ENCODE results near the gene PPP1R7. TPM values are rescaled to one million over a fixed set of nuclear protein-coding genes. Genes with fewer than 3 reads are reported as not detected.

Gene PPP1R7
- total RNA-seq, 4 donors from 2014 or later, result 69.1 to 87.2 (median 73.7) TPM

- Histone ChIP-seq H3K4me3 (peak overlapping the region in 2 of 4 donors; percentile 74 to 92), H3K27ac (replicated peaks in 1 of 4) (no peak overlapping the region), H3K27me3 (no peaks in the 10 kb centered on the region), H3K4me1 (peaks cover 11 to 33% (median 24%) of the 10 kb centered on the region in 4 donors), H3K36me3 (peaks cover 0 to 3% (median under 1%) of the 10 kb centered on the region in 4 donors), H3K9me3 (no peaks in the 10 kb centered on the region)
- no peak for DNase-seq (ENCODE audit: extremely low spot score)
- intact Hi-C loops (cut with DNase I), result loop anchor here (5.0 kb wide), 1 partner anchor 69 kb away; no protein-coding TSS in a partner anchor
- 90% methylated on average over 4 of the region's 4 CpGs for WGBS
- no peak for TF ChIP-seq CTCF (IDR thresholded peaks at IDR 0.05)
- no peak for TF ChIP-seq EP300 (IDR thresholded peaks at IDR 0.05)
- TF ChIP-seq POLR2AphosphoS5 (IDR thresholded peaks at IDR 0.05), result no peak
- TF ChIP-seq POLR2A (IDR thresholded peaks at IDR 0.05; ENCODE audit: low read depth), result no peak
Measured at GRCh38 chr2:241148239-241148638, 2.0 kb upstream of the PPP1R7 start.

- WGBS, result 0% methylated on average over 50 of the region's 88 CpGs
- Histone ChIP-seq H3K4me3 (peak within 1 kb of the TSS; percentile 74 to 100 (median 94)), H3K27ac (replicated peaks in 1 of 4) (peak within 1 kb of the TSS; percentile 79 to 87 (median 86)), H3K27me3 (no peaks in the 10 kb centered on the region), H3K4me1 (peaks cover 11 to 33% (median 24%) of the 10 kb centered on the region in 4 donors), H3K36me3 (peaks cover 0 to 11% (median 7%) of the 10 kb centered on the region in 4 donors), H3K9me3 (no peaks in the 10 kb centered on the region)
- peak; percentile 97 for DNase-seq (ENCODE audit: extremely low spot score)
- intact Hi-C loops (cut with DNase I), result loop anchor here (5.0 kb wide), 1 partner anchor 68 kb away; no protein-coding TSS in a partner anchor
- no peak for TF ChIP-seq POLR2A (IDR thresholded peaks at IDR 0.05; ENCODE audit: low read depth)
- peak in 1 of 2 donors; percentile 56 for TF ChIP-seq POLR2AphosphoS5 (IDR thresholded peaks at IDR 0.05)
- no peak for TF ChIP-seq CTCF (IDR thresholded peaks at IDR 0.05)
Measured at GRCh38 chr2:241148891-241149674, 1.2 kb upstream of the PPP1R7 start, which contains the start of gene PASK. PASK (minus strand) TSS chr2:241149472; CDS start chr2:241143032, 6,440 bp downstream.

- Histone ChIP-seq H3K9me3 (no peaks in the 10 kb centered on the region), H3K36me3 (peaks cover 0 to 16% (median 12%) of the 10 kb centered on the region in 4 donors), H3K27me3 (no peaks in the 10 kb centered on the region), H3K4me1 (peaks cover 11 to 33% (median 24%) of the 10 kb centered on the region in 4 donors), H3K4me3 (peak overlapping the region; percentile 74 to 100 (median 94)), H3K27ac (replicated peaks in 1 of 4) (peak overlapping the region; percentile 79 to 87 (median 86))
- WGBS, result no CpG with 5 or more reads among the region's 23 CpGs
- no peak for TF ChIP-seq CTCF (IDR thresholded peaks at IDR 0.05)
- TF ChIP-seq POLR2A (IDR thresholded peaks at IDR 0.05; ENCODE audit: low read depth), result no peak
- no peak for TF ChIP-seq POLR2AphosphoS5 (IDR thresholded peaks at IDR 0.05)
- TF ChIP-seq EP300 (IDR thresholded peaks at IDR 0.05), result no peak
- intact Hi-C loops (cut with DNase I), result loop anchor here (5.0 kb wide), 1 partner anchor 68 kb away; no protein-coding TSS in a partner anchor
- no peak for DNase-seq (ENCODE audit: extremely low spot score)
Measured at GRCh38 chr2:241149675-241149924, 667 bp upstream of the PPP1R7 start.

GRCh38 chr2:241150660-241151530, 628 bp downstream of the PPP1R7 start:
- peaks cover 11 to 33% (median 24%) of the 10 kb centered on the region in 4 donors for H3K4me1 ChIP-seq
- no peaks in the 10 kb centered on the region for H3K9me3 ChIP-seq
- 25% methylated on average over 12 of the region's 37 CpGs for WGBS
- no peak for TF ChIP-seq CTCF (IDR thresholded peaks at IDR 0.05)
- TF ChIP-seq POLR2A (IDR thresholded peaks at IDR 0.05; ENCODE audit: low read depth), result no peak
- intact Hi-C loops (cut with DNase I), result loop anchor here (5.0 kb wide), 1 partner anchor 49 kb away; the partner anchor contains the start of gene MTERF4
- H3K36me3 ChIP-seq, result peaks cover 0 to 29% (median 19%) of the 10 kb centered on the region in 4 donors
- no peaks in the 10 kb centered on the region for H3K27me3 ChIP-seq
- H3K4me3 ChIP-seq, result peak overlapping the region; percentile 74 to 100 (median 94)
- peak overlapping the region; percentile 79 to 87 (median 86) for H3K27ac ChIP-seq (replicated peaks in 1 of 4)
- no peak for DNase-seq (ENCODE audit: extremely low spot score)

Data from esophagus muscularis mucosa (tissue), 4 donors.